Measurements from ENCODE around the gene RALGAPB. TPM values are rescaled to one million over a fixed set of nuclear protein-coding genes. Genes with fewer than 3 reads are reported as not detected.

RALGAPB gene
- total RNA-seq, 6 experiments from 2014 or later: 23.4 to 29.5 (median 26.7) TPM

GRCh38 chr20:38599410-38599882, 126.8 kb downstream of the RALGAPB start:
- no peak for TF ChIP-seq CTCF (IDR thresholded peaks at IDR 0.05)
- Mint-ChIP-seq H3K36me3 (ENCODE audit: low read depth) (no peaks in the 10 kb centered on the region), H3K9me3 (no peaks in the 10 kb centered on the region), H3K27me3 (ENCODE audit: insufficient read depth) (peaks cover 25% of the 10 kb centered on the region), H3K4me1 (ENCODE audit: low read depth) (peaks cover 14% of the 10 kb centered on the region), H3K4me3 (no peak overlapping the region), H3K27ac (no peak overlapping the region)
- no peak for DNase-seq

GRCh38 chr20:38600057-38600456, 127.4 kb downstream of the RALGAPB start:
- Mint-ChIP-seq H3K9me3 (no peaks in the 10 kb centered on the region), H3K27me3 (ENCODE audit: insufficient read depth) (peaks cover 25% of the 10 kb centered on the region), H3K27ac (no peak overlapping the region), H3K4me1 (ENCODE audit: low read depth) (peaks cover 20% of the 10 kb centered on the region), H3K4me3 (no peak overlapping the region), H3K36me3 (ENCODE audit: low read depth) (no peaks in the 10 kb centered on the region)
- DNase-seq: no peak
- no peak for TF ChIP-seq CTCF (IDR thresholded peaks at IDR 0.05)

GRCh38 chr20:38601216-38602184, 128.9 kb downstream of the RALGAPB start, which contains the start of gene ARHGAP40:
Gene ARHGAP40 (plus strand): TSS chr20:38601809.
- Mint-ChIP-seq H3K4me1 (ENCODE audit: low read depth) (peaks cover 24% of the 10 kb centered on the region), H3K27ac (no peak within 1 kb of the TSS), H3K4me3 (peak within 1 kb of the TSS; percentile 82), H3K36me3 (ENCODE audit: low read depth) (no peaks in the 10 kb centered on the region), H3K9me3 (no peaks in the 10 kb centered on the region), H3K27me3 (ENCODE audit: insufficient read depth) (peaks cover 25% of the 10 kb centered on the region)
- DNase-seq: peak; percentile 11
- TF ChIP-seq CTCF (IDR thresholded peaks at IDR 0.05): peak; percentile 56

- H3K4me1 Mint-ChIP-seq (ENCODE audit: low read depth): peaks cover 24% of the 10 kb centered on the region
- no peak overlapping the region for H3K27ac Mint-ChIP-seq
- peaks cover 24% of the 10 kb centered on the region for H3K27me3 Mint-ChIP-seq (ENCODE audit: insufficient read depth)
- no peaks in the 10 kb centered on the region for H3K36me3 Mint-ChIP-seq (ENCODE audit: low read depth)
- DNase-seq: no peak
- peak overlapping the region; percentile 82; the same call in 1 of the 2 replicates for H3K4me3 Mint-ChIP-seq
- no peaks in the 10 kb centered on the region for H3K9me3 Mint-ChIP-seq
- no peak for TF ChIP-seq CTCF (IDR thresholded peaks at IDR 0.05)
Measured at GRCh38 chr20:38602185-38602581, 129.5 kb downstream of the RALGAPB start.

GRCh38 chr20:38603286-38603685, 130.6 kb downstream of the RALGAPB start:
- no peak overlapping the region for H3K4me3 Mint-ChIP-seq
- H3K9me3 Mint-ChIP-seq: no peaks in the 10 kb centered on the region
- H3K36me3 Mint-ChIP-seq (ENCODE audit: low read depth): no peaks in the 10 kb centered on the region
- no peak overlapping the region for H3K27ac Mint-ChIP-seq
- no peak for DNase-seq
- TF ChIP-seq CTCF (IDR thresholded peaks at IDR 0.05): no peak
- peaks cover 24% of the 10 kb centered on the region for H3K4me1 Mint-ChIP-seq (ENCODE audit: low read depth)
- peaks cover 21% of the 10 kb centered on the region for H3K27me3 Mint-ChIP-seq (ENCODE audit: insufficient read depth)

Data from HFFc6 (cell line).